C4-2B (cell line): ENCODE data around the gene HEBP2.

Experiments used
- ZFX ChIP-seq: fragments of 450-650 bp; IDR thresholded peaks from 2 replicates; pipeline ENCODE4 v1.6.1; 2017
- TF ChIP-seq, protein P1 (sequence below): fragments of 450-650 bp; conservative IDR thresholded peaks from 2 replicates; pipeline ENCODE4 v1.5.1; 2017; ENCODE audit warnings: mild to moderate bottlenecking

DNA sequence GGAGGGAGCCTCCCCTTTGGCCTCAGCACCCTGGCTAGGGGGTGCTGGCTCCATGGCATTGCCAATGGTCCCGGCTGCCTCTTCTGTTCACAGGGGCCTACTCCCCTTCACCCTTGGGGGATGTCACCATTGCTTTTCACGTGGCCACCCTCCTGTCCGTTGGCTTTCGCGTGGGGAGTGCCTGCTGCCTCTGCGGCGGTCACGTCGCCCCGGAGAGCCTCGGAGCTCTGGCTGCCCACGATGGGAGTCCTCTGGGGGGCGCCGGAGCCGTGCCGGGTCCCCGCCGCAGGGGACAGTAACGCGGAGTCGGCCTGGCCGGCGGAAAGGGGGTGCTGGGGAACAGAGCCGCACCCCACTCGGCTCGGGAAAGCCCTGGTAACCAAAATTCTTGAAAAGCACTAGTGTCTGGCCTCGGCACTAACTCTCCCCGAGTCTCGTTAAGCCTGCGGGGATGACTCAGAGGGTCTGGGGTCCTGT is 661 bp upstream of the HEBP2 start:
- TF ChIP-seq, protein P1, sequence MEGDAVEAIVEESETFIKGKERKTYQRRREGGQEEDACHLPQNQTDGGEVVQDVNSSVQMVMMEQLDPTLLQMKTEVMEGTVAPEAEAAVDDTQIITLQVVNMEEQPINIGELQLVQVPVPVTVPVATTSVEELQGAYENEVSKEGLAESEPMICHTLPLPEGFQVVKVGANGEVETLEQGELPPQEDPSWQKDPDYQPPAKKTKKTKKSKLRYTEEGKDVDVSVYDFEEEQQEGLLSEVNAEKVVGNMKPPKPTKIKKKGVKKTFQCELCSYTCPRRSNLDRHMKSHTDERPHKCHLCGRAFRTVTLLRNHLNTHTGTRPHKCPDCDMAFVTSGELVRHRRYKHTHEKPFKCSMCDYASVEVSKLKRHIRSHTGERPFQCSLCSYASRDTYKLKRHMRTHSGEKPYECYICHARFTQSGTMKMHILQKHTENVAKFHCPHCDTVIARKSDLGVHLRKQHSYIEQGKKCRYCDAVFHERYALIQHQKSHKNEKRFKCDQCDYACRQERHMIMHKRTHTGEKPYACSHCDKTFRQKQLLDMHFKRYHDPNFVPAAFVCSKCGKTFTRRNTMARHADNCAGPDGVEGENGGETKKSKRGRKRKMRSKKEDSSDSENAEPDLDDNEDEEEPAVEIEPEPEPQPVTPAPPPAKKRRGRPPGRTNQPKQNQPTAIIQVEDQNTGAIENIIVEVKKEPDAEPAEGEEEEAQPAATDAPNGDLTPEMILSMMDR: no peak
- no peak for TF ChIP-seq ZFX
